Activated CD4-positive, CD25-positive, alpha-beta regulatory T cell treated with anti-CD3 and anti-CD28 coated beads, Interleukin-2, amount 50 U/mL, for 24 hours (primary cell): ENCODE measurements around the gene ELAPOR1.

Experiments
- ATAC-seq, 2 donors: fragments of 150-1000 bp; cut with Tn5 transposase; one replicate each; pipeline ENCODE4 v1.10.0; 2021; ENCODE audit warnings: mild to moderate bottlenecking in 1 of 2, moderate library complexity in 1 of 2

The ELAPOR1 gene

GRCh38 chr1:109095631-109096030, 18.3 kb upstream of the ELAPOR1 start:
- no peak for ATAC-seq

GRCh38 chr1:109096120-109096519, 17.8 kb upstream of the ELAPOR1 start:
- no peak for ATAC-seq

GRCh38 chr1:109099938-109100773, 13.8 kb upstream of the ELAPOR1 start:
- peak; percentile 94 to 95 for ATAC-seq

- ATAC-seq: no peak
Measured at GRCh38 chr1:109104364-109105151, 9.4 kb upstream of the ELAPOR1 start.

- no peak for ATAC-seq
Measured at GRCh38 chr1:109105881-109106280, 8.0 kb upstream of the ELAPOR1 start.

GRCh38 chr1:109107785-109108184, 6.1 kb upstream of the ELAPOR1 start:
- no peak for ATAC-seq

GRCh38 chr1:109109906-109110305, 4.0 kb upstream of the ELAPOR1 start:
- no peak for ATAC-seq

- ATAC-seq: no peak
Measured at GRCh38 chr1:109111386-109112055, 2.4 kb upstream of the ELAPOR1 start.

GRCh38 chr1:109112056-109112651, 1.8 kb upstream of the ELAPOR1 start:
- no peak for ATAC-seq

- peak; percentile 59 to 61 for ATAC-seq
Measured at GRCh38 chr1:109112652-109113285, 1.1 kb upstream of the ELAPOR1 start.

- ATAC-seq: no peak
Measured at GRCh38 chr1:109114342-109114674, 393 bp downstream of the ELAPOR1 start.

- peak; percentile 45 to 58 for ATAC-seq
Measured at GRCh38 chr1:109115685-109116084, 1.8 kb downstream of the ELAPOR1 start.

GRCh38 chr1:109116286-109116685, 2.4 kb downstream of the ELAPOR1 start:
- ATAC-seq: no peak

- ATAC-seq: no peak
Measured at GRCh38 chr1:109118089-109118488, 4.2 kb downstream of the ELAPOR1 start.

GRCh38 chr1:109120356-109120755, 6.4 kb downstream of the ELAPOR1 start:
- no peak for ATAC-seq

GRCh38 chr1:109131059-109131458, 17.1 kb downstream of the ELAPOR1 start:
- ATAC-seq: no peak

- no peak for ATAC-seq
Measured at GRCh38 chr1:109131800-109132199, 17.9 kb downstream of the ELAPOR1 start.

GRCh38 chr1:109133002-109133706, 19.2 kb downstream of the ELAPOR1 start:
- ATAC-seq: no peak

GRCh38 chr1:109133815-109134214, 19.9 kb downstream of the ELAPOR1 start:
- peak; percentile 30 to 48 for ATAC-seq

GRCh38 chr1:109134423-109134822, 20.5 kb downstream of the ELAPOR1 start:
- ATAC-seq: no peak

GRCh38 chr1:109135940-109136339, 22.0 kb downstream of the ELAPOR1 start:
- ATAC-seq: no peak

GRCh38 chr1:109136766-109137165, 22.9 kb downstream of the ELAPOR1 start:
- no peak for ATAC-seq
